ENCODE measurements around the gene LRFN2. TPM values are rescaled to one million over a fixed set of nuclear protein-coding genes. Genes with fewer than 3 reads are reported as not detected.

Gene LRFN2
- total RNA-seq, 3 donors from 2014 or later, result 0.14 to 0.29 (median 0.16) TPM

DNA sequence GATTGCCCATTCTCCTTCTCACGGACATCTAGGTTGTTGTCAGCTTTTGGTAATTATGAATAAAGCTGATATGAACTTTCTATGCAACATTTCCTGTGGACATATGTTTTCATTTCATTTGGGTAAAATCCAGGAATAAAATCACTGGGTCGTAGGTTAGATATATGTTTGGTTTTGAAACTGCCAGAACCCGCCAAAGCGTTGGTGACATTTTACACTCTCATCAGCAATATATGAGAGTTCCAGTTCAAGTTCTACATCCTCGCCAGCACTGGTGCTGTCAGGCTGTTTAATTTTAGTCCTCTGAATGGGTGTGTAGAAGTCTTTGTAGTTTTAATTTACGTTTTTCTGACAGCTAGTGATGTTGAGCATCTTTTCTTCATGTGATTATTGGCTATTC, 27.5 kb upstream of the LRFN2 start:
- intact Hi-C loops (cut with DNase I, micrococcal nuclease), result no loop called here
- Histone ChIP-seq H3K4me1 (ENCODE audit: low read depth) (no peaks in the 10 kb centered on the region), H3K9me3 (no peaks in the 10 kb centered on the region), H3K4me3 (no peak overlapping the region), H3K36me3 (ENCODE audit: low read depth) (no peaks in the 10 kb centered on the region)
- TF ChIP-seq, protein P1, sequence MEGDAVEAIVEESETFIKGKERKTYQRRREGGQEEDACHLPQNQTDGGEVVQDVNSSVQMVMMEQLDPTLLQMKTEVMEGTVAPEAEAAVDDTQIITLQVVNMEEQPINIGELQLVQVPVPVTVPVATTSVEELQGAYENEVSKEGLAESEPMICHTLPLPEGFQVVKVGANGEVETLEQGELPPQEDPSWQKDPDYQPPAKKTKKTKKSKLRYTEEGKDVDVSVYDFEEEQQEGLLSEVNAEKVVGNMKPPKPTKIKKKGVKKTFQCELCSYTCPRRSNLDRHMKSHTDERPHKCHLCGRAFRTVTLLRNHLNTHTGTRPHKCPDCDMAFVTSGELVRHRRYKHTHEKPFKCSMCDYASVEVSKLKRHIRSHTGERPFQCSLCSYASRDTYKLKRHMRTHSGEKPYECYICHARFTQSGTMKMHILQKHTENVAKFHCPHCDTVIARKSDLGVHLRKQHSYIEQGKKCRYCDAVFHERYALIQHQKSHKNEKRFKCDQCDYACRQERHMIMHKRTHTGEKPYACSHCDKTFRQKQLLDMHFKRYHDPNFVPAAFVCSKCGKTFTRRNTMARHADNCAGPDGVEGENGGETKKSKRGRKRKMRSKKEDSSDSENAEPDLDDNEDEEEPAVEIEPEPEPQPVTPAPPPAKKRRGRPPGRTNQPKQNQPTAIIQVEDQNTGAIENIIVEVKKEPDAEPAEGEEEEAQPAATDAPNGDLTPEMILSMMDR (IDR thresholded peaks at IDR 0.05), result no peak
- DNase-seq (no peak), ATAC-seq (no peak)

DNA sequence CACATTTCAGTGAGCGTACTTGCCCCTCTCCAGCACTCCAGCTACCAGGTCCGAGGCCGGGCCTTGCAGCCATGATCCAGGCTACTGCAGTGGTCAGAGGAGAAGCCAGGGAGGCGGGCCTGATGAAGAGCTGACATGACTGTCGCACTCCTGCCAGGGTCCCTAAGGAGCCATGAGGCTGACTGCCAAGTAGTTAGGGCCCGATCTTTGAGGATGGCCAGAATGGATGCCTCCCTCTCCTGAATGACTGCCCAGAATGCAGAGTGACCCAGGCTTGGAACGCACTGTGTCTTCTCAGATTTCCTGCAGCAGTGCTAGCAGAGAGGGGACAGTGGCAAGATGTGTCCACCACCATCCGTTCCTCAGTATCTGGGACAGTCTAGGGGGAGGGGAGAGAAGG, 24.7 kb upstream of the LRFN2 start:
- TF ChIP-seq, protein P1 (IDR thresholded peaks at IDR 0.05), result no peak
- H3K36me3 ChIP-seq (ENCODE audit: low read depth), result no peaks in the 10 kb centered on the region
- no peak overlapping the region for H3K4me3 ChIP-seq
- intact Hi-C loops (cut with DNase I, micrococcal nuclease), result no loop called here
- H3K9me3 ChIP-seq, result no peaks in the 10 kb centered on the region
- no peaks in the 10 kb centered on the region for H3K4me1 ChIP-seq (ENCODE audit: low read depth)
- DNase-seq (no peak), ATAC-seq (no peak)

GRCh38 chr6:40611434-40611833, 24.3 kb upstream of the LRFN2 start:
- DNase-seq (no peak), ATAC-seq (no peak)
- intact Hi-C loops (cut with DNase I, micrococcal nuclease), result no loop called here
- Histone ChIP-seq H3K9me3 (no peaks in the 10 kb centered on the region), H3K36me3 (ENCODE audit: low read depth) (no peaks in the 10 kb centered on the region), H3K4me3 (no peak overlapping the region), H3K4me1 (ENCODE audit: low read depth) (no peaks in the 10 kb centered on the region)
- TF ChIP-seq, protein P1 (IDR thresholded peaks at IDR 0.05), result no peak

DNA sequence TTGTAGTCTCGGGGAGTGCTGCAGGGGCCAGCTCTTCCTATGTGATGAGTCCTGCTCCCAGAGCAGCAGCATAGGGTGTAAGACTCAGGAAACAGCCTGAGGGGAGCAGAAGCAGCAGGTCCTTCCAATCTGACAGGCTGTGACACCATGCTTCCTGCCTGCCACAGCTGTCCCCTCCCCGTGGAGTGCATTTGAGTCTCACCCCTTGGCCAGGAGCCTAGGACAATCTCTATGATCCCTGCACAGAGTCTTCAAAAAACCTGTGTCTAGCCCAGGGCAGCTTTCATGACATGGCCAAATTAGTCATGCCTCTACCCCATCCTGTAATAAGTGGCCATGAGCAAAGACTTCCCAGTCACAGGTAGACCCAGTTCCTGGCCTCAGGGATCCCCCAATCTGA, 23.1 kb upstream of the LRFN2 start:
- TF ChIP-seq, protein P1 (IDR thresholded peaks at IDR 0.05), result no peak
- DNase-seq, result no peak
- no peak for ATAC-seq
- Histone ChIP-seq H3K36me3 (ENCODE audit: low read depth) (no peaks in the 10 kb centered on the region), H3K9me3 (no peaks in the 10 kb centered on the region), H3K4me1 (ENCODE audit: low read depth) (no peaks in the 10 kb centered on the region), H3K4me3 (no peak overlapping the region)
- intact Hi-C loops (cut with DNase I, micrococcal nuclease), result no loop called here

DNA sequence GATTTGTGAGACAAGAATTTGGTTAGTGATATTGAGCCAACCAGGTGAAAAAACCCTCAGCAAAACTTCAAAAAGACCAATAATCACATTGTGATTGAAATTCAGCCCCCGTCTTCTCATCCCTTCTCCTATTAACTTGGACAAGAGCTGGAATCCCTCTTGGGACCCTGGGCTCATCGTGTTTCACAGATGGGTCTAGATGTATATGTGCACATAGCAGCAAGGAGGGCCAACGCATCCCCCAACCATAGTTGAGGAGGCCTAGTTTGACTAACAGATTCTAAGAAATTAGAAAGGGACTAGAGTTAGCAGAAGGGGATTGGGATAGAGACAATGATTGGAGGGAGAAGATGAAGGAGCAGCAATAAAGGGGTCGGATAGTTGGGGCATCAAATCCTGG, 19.8 kb upstream of the LRFN2 start:
- Histone ChIP-seq H3K4me3 (no peak overlapping the region), H3K4me1 (ENCODE audit: low read depth) (no peaks in the 10 kb centered on the region), H3K9me3 (no peaks in the 10 kb centered on the region), H3K36me3 (ENCODE audit: low read depth) (no peaks in the 10 kb centered on the region)
- ATAC-seq, result no peak
- TF ChIP-seq, protein P1 (IDR thresholded peaks at IDR 0.05), result no peak
- intact Hi-C loops (cut with DNase I, micrococcal nuclease), result no loop called here
- DNase-seq, result no peak

DNA sequence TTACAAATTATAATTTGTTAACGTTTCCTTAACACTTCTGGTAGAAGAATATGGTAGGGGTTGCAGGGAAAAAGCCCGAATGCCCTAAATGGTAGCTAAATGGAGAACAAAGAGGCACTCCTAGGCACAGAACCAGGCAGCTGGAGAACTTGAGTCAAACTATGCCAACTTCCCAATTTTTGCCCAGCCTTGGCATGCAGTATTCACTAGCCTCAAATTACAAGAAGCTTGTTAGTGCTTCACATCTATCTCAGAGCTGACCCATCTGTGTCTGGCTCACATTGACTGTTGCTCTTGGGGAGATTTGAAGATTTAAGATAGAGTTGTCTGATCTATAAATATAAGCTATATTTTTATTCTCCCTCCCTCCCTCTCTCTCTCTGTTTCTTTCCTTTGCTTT, 19.4 kb upstream of the LRFN2 start:
- no peak for ATAC-seq
- no peaks in the 10 kb centered on the region for H3K4me1 ChIP-seq (ENCODE audit: low read depth)
- H3K36me3 ChIP-seq (ENCODE audit: low read depth), result no peaks in the 10 kb centered on the region
- DNase-seq, result no peak
- H3K9me3 ChIP-seq, result no peaks in the 10 kb centered on the region
- TF ChIP-seq, protein P1 (IDR thresholded peaks at IDR 0.05), result no peak
- H3K4me3 ChIP-seq, result no peak overlapping the region
- intact Hi-C loops (cut with DNase I, micrococcal nuclease), result no loop called here
